Activated B cell treated with CpG ODN at 0.5 μM for 24 hours (primary cell): ENCODE data around the gene MYBPH. TPM values are rescaled to one million over a fixed set of nuclear protein-coding genes. Genes with fewer than 3 reads are reported as not detected.

Source experiments
- ATAC-seq: fragments of 200-7000 bp; cut with Tn5 transposase; one replicate; pipeline ENCODE4 v1.10.0; 2021; ENCODE audit warnings: low read depth, mild to moderate bottlenecking, moderate library complexity
- CTCF ChIA-PET: fragments of 350-600 bp; sonication (Branson Sonifier 250); formaldehyde crosslinking; loops from one replicate; lab custom pipeline; 2021; ENCODE audit warnings: antibody characterized with exemption; lab: Charles Lee
- POLR2A ChIA-PET: fragments of 350-600 bp; sonication (Branson Sonifier 250); formaldehyde crosslinking; loops from one replicate; lab custom pipeline; 2021; ENCODE audit warnings: antibody characterized with exemption; lab: Charles Lee
- DNase-seq: peaks from one replicate; pipeline ENCODE4 v3.0.0; 2022
- H3K27ac Mint-ChIP-seq: one replicate; pipeline ENCODE4 v1.8.0; 2020; ENCODE audit warnings: mixed read lengths
- H3K27me3 Mint-ChIP-seq: one replicate; pipeline ENCODE4 v1.8.0; 2021; ENCODE audit warnings: mixed read lengths
- H3K36me3 Mint-ChIP-seq: one replicate; pipeline ENCODE4 v1.8.0; 2021; ENCODE audit warnings: low read depth, mixed read lengths
- H3K4me1 Mint-ChIP-seq: one replicate; pipeline ENCODE4 v1.8.0; 2021; ENCODE audit warnings: mixed read lengths
- H3K4me3 Mint-ChIP-seq: one replicate; pipeline ENCODE4 v1.8.0; 2020; ENCODE audit warnings: mild to moderate bottlenecking, mixed read lengths
- H3K9me3 Mint-ChIP-seq: one replicate; pipeline ENCODE4 v1.8.0; 2020; ENCODE audit warnings: mixed read lengths
- intact Hi-C: fragments of 100-400 bp; cut with micrococcal nuclease; formaldehyde crosslinking; loops from one replicate; pipeline ENCODE4 v1.15.1; 2024
- total RNA-seq: library from RNA; stranded (reverse); gene quantifications from 2 replicates; pipeline ENCODE4 v1.2.3, GENCODE V29; 2022
- TF ChIP-seq, protein P1 (sequence below): fragments of 200-600 bp; IDR thresholded peaks from one replicate; pipeline ENCODE4 v1.8.0; 2022; ENCODE audit warnings: antibody characterized with exemption, mild to moderate bottlenecking

The MYBPH gene
- total RNA-seq, 1 donor from 2014 or later: not detected

DNA sequence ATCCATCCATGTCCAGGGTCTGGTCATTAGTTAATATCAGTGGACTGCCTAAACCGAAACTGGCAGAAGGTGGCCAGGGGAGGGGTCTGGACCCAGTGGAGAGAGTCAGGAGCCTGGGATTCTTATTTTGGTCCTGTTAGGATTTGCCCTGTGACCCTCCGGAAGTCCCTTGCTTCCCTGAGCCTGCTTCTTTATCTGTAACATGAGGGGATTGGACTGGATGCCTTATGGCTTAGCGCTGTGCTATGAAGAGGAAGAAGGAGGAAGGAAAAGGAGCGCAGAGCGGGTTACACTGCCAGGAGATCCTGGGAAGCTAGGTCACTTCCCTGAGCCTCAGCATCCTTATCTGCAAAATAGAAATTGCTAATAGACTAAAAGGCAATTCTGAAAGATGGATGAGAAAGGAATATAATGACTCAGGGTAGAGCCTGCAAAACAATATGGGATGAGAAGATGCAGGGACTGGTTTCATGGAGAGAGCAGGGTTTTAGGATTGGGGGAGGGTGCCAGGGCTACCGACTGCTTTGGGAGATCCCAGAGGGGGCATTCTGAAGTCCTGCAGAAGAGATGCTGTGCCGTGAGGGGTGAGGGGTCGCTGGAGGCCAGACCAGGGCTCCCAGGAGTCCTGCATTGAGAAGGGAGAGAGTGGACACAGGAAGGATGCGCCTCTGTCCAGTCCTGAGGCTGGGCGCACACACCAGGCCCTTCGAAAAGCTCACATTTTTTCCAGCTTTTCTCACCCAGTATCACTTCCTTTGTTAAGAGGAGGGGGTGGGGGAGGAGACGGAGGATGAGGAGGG lies 48.6 kb downstream of the MYBPH start:
- H3K27ac Mint-ChIP-seq: no peak overlapping the region

DNA sequence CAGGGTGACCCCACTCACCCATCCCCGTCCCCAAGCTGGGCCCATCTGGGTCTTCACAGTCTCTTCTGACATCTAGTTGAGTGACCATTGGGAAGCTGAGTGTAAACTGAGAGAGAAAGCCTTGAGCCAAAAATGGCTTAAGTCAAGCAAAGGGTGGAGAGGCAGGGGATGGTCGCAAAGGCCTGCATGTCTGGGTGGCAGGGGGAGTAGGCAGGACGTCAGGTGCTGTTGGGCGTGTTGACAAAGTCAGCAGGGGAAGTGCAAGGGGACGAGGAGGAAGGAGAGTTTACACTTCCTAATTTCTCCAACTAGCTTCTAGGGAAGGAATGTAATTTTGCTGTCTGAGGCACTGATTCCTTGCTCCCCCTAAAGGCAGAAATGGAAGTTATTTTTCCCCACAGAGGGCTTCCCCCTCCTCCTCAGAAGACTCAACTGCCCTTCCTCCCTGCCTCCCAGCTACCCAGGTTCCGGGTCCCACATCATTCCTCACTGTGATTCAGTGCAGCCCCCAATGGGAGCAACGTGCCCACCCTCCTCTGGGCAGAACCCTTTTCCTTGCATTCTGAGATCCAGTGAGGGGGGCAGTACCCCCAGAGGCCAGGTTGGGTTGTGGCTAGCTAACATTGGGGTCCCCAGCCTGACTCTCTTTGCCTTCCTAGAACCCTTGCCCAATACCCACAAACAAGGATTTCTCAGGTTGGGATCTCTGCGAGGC lies 49.3 kb downstream of the MYBPH start:
- Mint-ChIP-seq H3K36me3 (no peaks in the 10 kb centered on the region), H3K4me1 (peaks cover 16% of the 10 kb centered on the region), H3K27ac (no peak overlapping the region), H3K27me3 (peaks cover 40% of the 10 kb centered on the region), H3K4me3 (no peak overlapping the region), H3K9me3 (no peaks in the 10 kb centered on the region)
- no peak for ATAC-seq
- TF ChIP-seq, protein P1, sequence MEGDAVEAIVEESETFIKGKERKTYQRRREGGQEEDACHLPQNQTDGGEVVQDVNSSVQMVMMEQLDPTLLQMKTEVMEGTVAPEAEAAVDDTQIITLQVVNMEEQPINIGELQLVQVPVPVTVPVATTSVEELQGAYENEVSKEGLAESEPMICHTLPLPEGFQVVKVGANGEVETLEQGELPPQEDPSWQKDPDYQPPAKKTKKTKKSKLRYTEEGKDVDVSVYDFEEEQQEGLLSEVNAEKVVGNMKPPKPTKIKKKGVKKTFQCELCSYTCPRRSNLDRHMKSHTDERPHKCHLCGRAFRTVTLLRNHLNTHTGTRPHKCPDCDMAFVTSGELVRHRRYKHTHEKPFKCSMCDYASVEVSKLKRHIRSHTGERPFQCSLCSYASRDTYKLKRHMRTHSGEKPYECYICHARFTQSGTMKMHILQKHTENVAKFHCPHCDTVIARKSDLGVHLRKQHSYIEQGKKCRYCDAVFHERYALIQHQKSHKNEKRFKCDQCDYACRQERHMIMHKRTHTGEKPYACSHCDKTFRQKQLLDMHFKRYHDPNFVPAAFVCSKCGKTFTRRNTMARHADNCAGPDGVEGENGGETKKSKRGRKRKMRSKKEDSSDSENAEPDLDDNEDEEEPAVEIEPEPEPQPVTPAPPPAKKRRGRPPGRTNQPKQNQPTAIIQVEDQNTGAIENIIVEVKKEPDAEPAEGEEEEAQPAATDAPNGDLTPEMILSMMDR: no peak
- CTCF ChIA-PET: interaction anchor here (1.3 kb wide), 1 partner anchor 8 kb away, joined by 3 read pairs; no protein-coding TSS in a partner anchor
- POLR2A ChIA-PET: no interaction called here
- no peak for DNase-seq
- intact Hi-C loops: no loop called here

More for the DNA sequence above, 48.6 kb downstream of the MYBPH start:
- Mint-ChIP-seq H3K36me3 (no peaks in the 10 kb centered on the region), H3K27me3 (peaks cover 34% of the 10 kb centered on the region), H3K4me3 (no peak overlapping the region), H3K4me1 (peaks cover 16% of the 10 kb centered on the region), H3K9me3 (no peaks in the 10 kb centered on the region)
- ATAC-seq: no peak
- TF ChIP-seq, protein P1: no peak
- no peak for DNase-seq
- CTCF ChIA-PET: interaction anchor here (1.3 kb wide), 1 partner anchor 9 kb away, joined by 3 read pairs; no protein-coding TSS in a partner anchor
- intact Hi-C loops: no loop called here
- POLR2A ChIA-PET: no interaction called here

DNA sequence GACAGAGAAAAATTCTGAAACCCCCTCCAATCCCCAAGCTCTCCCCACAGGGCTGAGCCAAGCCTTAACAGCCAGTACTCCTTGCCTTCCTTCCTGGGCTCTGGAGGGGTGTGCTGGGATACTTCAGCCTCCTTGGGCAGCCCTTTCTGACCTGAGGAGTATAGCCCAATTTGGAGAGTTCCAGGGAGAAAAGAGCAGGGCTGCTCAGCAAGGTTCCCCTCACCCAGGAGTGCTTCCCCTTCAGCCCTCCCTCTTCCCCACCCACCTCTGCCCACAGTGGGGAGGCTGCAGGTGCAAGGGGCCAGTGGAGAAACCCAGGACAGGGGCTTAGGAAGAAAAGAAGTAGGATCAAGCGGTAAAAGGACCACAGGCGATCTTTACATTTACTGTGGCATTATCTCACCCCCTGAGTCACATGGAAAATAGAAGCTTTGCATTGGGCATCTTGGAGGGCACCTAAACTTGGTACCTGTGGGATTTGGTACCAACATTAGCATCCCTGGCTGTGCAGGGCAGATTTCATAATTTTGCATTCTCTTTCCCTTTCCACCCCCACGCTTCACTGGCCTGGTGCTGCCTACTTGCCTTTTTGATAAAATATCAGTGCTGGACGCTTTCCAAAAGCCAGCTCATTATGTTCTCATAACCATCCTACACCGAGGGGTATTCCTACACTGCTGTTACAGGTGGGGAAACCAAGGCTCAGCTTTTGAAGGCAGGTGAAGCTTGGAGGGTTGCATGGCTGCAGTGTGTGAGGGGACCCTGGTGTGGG lies 50.9 kb downstream of the MYBPH start:
- Mint-ChIP-seq H3K4me1 (peaks cover 16% of the 10 kb centered on the region), H3K27me3 (peaks cover 49% of the 10 kb centered on the region), H3K4me3 (no peak overlapping the region), H3K27ac (no peak overlapping the region), H3K9me3 (no peaks in the 10 kb centered on the region), H3K36me3 (no peaks in the 10 kb centered on the region)
- no peak for DNase-seq
- POLR2A ChIA-PET: no interaction called here
- no peak for ATAC-seq
- TF ChIP-seq, protein P1: no peak
- CTCF ChIA-PET: no interaction called here
- intact Hi-C loops: no loop called here

DNA sequence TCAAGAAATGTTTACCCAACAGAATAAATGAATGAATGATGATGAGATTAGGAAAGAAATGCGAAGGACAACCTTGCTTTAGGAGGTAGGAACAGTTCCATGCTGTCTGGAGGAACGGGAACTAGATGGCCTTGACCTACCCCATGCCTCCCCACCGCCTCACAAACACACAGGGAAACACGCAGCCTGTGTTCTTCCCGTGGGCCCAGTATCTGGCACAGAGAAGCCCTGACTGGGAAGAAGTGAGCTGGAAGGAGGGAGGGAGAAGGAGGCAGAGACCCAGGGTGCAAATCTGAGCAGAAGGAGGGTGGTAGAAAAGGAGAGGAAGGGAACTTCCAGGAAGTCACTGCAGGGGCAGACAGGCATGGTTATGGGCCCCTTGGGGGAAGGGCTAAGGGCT lies 51.6 kb downstream of the MYBPH start:
- Mint-ChIP-seq H3K4me3 (no peak overlapping the region), H3K36me3 (no peaks in the 10 kb centered on the region), H3K27ac (no peak overlapping the region), H3K9me3 (no peaks in the 10 kb centered on the region), H3K4me1 (peaks cover 15% of the 10 kb centered on the region), H3K27me3 (peaks cover 49% of the 10 kb centered on the region)
- CTCF ChIA-PET: interaction anchor here (0.6 kb wide), 1 partner anchor 404 kb away, joined by 3 read pairs; no protein-coding TSS in a partner anchor
- POLR2A ChIA-PET: no interaction called here
- no peak for ATAC-seq
- DNase-seq: no peak
- TF ChIP-seq, protein P1: no peak
- intact Hi-C loops: no loop called here
